SK-N-MC (cell line): ENCODE measurements around the gene ZNF525.
"Not testable (repeated sequence)": the region's sequence is repeated elsewhere in the genome, so short reads cannot be mapped to it uniquely, and the experiment has no call there.

ENCODE experiments used
- EZH2 ChIP-seq: fragments of 200-600 bp; sonication (generic); IDR thresholded peaks from one replicate; pipeline ENCODE4 v1.6.1; 2017; ENCODE audit warnings: antibody characterized with exemption
- POLR2AphosphoS5 ChIP-seq: IDR thresholded peaks from 2 replicates; pipeline ENCODE4 v1.6.1; 2012; ENCODE audit warnings: mild to moderate bottlenecking, low read depth, low read length, borderline replicate concordance

DNA sequence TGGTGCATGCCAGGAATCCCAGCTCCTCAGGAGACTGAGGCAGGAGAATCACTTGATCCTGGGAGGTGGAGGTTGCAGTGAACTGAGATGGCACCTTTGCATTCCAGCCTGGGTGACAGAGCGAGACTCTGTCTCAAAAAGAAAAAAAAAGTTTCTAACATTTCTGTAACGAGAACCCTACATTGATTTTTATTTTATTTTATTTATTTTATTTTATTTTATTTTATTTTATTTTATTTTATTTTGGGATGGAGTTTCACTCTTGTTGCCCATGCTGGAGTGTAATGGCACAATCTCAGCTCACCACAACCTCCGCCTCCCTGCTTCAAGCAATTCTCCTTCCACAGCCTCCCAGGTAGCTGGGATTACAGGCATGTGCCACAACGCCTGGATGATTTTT is 21.1 kb upstream of the ZNF525 start:
- TF ChIP-seq EZH2, POLR2AphosphoS5: not testable (repeated sequence)
